Keratinocyte (primary cell): Measurements from ENCODE around the gene GAP43.

Experiments used
- CTCF ChIP-seq, 3 experiments: IDR thresholded peaks in 1 of 3; conservative IDR thresholded peaks in 1 of 3; optimal IDR thresholded peaks in 1 of 3; 2 replicates in 2 of 3; 3 replicates in 1 of 3; pipeline versions ENCODE3 to v1.5.1; 2011; ENCODE audit warnings: low read length in 3 of 3, mild to moderate bottlenecking in 3 of 3, moderate library complexity in 2 of 3, control low read depth in 1 of 3, inconsistent platforms in 1 of 3; ENCODE audit not compliant: insufficient read depth in 2 of 3; ENCODE audit errors: extremely low read depth in 1 of 3
- EZH2 ChIP-seq: IDR thresholded peaks from one replicate; pipeline ENCODE4 v1.6.1; 2012; ENCODE audit warnings: inconsistent platforms, mild to moderate bottlenecking, low read length, moderate library complexity

- TF ChIP-seq EZH2 (no peak), CTCF (optimal IDR thresholded peaks at IDR 0.05 in 1 of 3, IDR thresholded peaks at IDR 0.05 in 1 of 3, conservative IDR thresholded peaks at IDR 0.05 in 1 of 3; ENCODE audit: extremely low read depth in 1 of 3, insufficient read depth in 2 of 3, low read length in 3 of 3) (no peak)
Observed at GRCh38 chr3:115655761-115656282, 32.5 kb downstream of the GAP43 start.
